Astrocyte (in vitro differentiated cells and primary cell): ENCODE measurements around the gene PAPLN. TPM values are rescaled to one million over a fixed set of nuclear protein-coding genes. Genes with fewer than 3 reads are reported as not detected.

Source experiments
- DNase-seq: peaks from one replicate; pipeline ENCODE4 v3.0.0-alpha.2; 2010; ENCODE audit warnings: low read depth
- FAIRE-seq: peaks from 2 replicates; lab custom pipeline; 2011; peaks lifted over from hg19 to GRCh38; lab: Jason Lieb, UNC
- H2AFZ ChIP-seq: 2 replicates; pipeline ENCODE4 v1.6.0; 2012; ENCODE audit warnings: low read depth, low read length, inconsistent platforms
- H3K27ac ChIP-seq: 2 replicates; pipeline ENCODE4 v1.5.1; 2011; ENCODE audit warnings: low read depth, low read length, inconsistent platforms
- H3K27me3 ChIP-seq: 2 replicates; pipeline ENCODE4 v1.6.0; 2011; ENCODE audit warnings: low read length, inconsistent platforms; ENCODE audit not compliant: insufficient read depth
- H3K36me3 ChIP-seq: 2 replicates; pipeline ENCODE4 v1.5.1; 2011; ENCODE audit warnings: low read length, inconsistent platforms; ENCODE audit not compliant: insufficient read depth
- H3K4me1 ChIP-seq: 2 replicates; pipeline ENCODE4 v1.5.1; 2011; ENCODE audit warnings: low read length, inconsistent platforms; ENCODE audit not compliant: insufficient read depth
- H3K4me2 ChIP-seq: 2 replicates; pipeline ENCODE4 v1.6.0; 2012; ENCODE audit warnings: low read length, inconsistent platforms
- H3K4me3 ChIP-seq: 2 replicates; pipeline ENCODE4 v1.5.1; 2011; ENCODE audit warnings: low read depth, mild to moderate bottlenecking, low read length, inconsistent platforms; ENCODE audit not compliant: insufficient read depth
- H3K79me2 ChIP-seq: 2 replicates; pipeline ENCODE4 v1.6.0; 2012; ENCODE audit warnings: mild to moderate bottlenecking, low read length, inconsistent platforms; ENCODE audit not compliant: insufficient read depth
- H3K9ac ChIP-seq: 2 replicates; pipeline ENCODE4 v1.6.0; 2012; ENCODE audit warnings: mild to moderate bottlenecking, low read length, inconsistent platforms
- H3K9me3 ChIP-seq: 2 replicates; pipeline ENCODE4 v1.5.1; 2012; ENCODE audit warnings: low read depth, mild to moderate bottlenecking, low read length, inconsistent platforms; ENCODE audit not compliant: insufficient read depth
- H4K20me1 ChIP-seq: 2 replicates; pipeline ENCODE4 v1.6.0; 2012; ENCODE audit warnings: low read length, inconsistent platforms; ENCODE audit not compliant: insufficient read depth
- H3K27ac Mint-ChIP-seq: one replicate; pipeline ENCODE4 v1.8.0; 2021; ENCODE audit warnings: mild to moderate bottlenecking, mixed read lengths; ENCODE audit not compliant: unreplicated experiment
- H3K27me3 Mint-ChIP-seq: one replicate; pipeline ENCODE4 v1.8.0; 2021; ENCODE audit warnings: low read depth, mixed read lengths; ENCODE audit not compliant: unreplicated experiment
- H3K36me3 Mint-ChIP-seq: one replicate; pipeline ENCODE4 v1.8.0; 2021; ENCODE audit warnings: low read depth, mixed read lengths; ENCODE audit not compliant: unreplicated experiment
- H3K4me1 Mint-ChIP-seq: one replicate; pipeline ENCODE4 v1.8.0; 2021; ENCODE audit warnings: low read depth, mixed read lengths; ENCODE audit not compliant: unreplicated experiment
- H3K4me3 Mint-ChIP-seq: one replicate; pipeline ENCODE4 v1.8.0; 2021; ENCODE audit warnings: mild to moderate bottlenecking, moderate library complexity, mixed read lengths; ENCODE audit not compliant: unreplicated experiment
- H3K9me3 Mint-ChIP-seq: one replicate; pipeline ENCODE4 v1.8.0; 2021; ENCODE audit warnings: mild to moderate bottlenecking, mixed read lengths; ENCODE audit not compliant: unreplicated experiment
- EZH2 ChIP-seq: IDR thresholded peaks from 2 replicates; pipeline ENCODE4 v1.6.1; 2012; ENCODE audit warnings: mild to moderate bottlenecking, low read length, inconsistent platforms; ENCODE audit not compliant: insufficient read depth
- total RNA-seq: library from RNA; stranded (reverse); gene quantifications from 2 replicates; pipeline ENCODE4 v1.2.1, GENCODE V29; 2021
- TF ChIP-seq, protein P1 (sequence below): IDR thresholded peaks from 2 replicates; pipeline ENCODE4 v1.5.1; 2011; ENCODE audit warnings: low read depth, mild to moderate bottlenecking, inconsistent platforms, low read length, moderate library complexity; ENCODE audit not compliant: insufficient read depth

The PAPLN gene
- total RNA-seq, 1 donor from 2014 or later = 5.0 TPM

DNA sequence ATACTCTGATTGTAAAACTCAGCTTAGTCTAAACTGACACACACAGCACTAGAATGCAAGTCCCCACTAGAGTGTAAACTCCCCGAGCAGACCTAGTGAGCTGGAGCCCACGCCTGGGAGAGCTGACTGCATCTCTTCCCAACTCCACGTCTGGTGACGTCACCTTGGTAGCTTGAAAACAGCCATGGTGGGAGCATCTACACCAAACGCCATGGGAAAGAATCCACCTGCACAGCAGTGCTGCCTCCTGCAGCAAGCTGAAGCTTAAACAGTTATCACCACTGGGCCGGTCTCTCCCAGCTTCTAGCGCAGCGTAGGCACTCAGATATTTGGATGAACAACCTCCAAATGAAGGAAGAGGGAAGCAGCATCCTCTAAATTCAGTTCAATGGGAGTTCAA is 4.3 kb upstream of the PAPLN start:
- Mint-ChIP-seq H3K27me3 (peaks cover 17% of the 10 kb centered on the region), H3K27ac (no peak overlapping the region), H3K4me1 (peaks cover 37% of the 10 kb centered on the region), H3K36me3 (no peaks in the 10 kb centered on the region), H3K4me3 (no peak overlapping the region), H3K9me3 (no peaks in the 10 kb centered on the region)
- TF ChIP-seq EZH2 = no peak
- TF ChIP-seq, protein P1, sequence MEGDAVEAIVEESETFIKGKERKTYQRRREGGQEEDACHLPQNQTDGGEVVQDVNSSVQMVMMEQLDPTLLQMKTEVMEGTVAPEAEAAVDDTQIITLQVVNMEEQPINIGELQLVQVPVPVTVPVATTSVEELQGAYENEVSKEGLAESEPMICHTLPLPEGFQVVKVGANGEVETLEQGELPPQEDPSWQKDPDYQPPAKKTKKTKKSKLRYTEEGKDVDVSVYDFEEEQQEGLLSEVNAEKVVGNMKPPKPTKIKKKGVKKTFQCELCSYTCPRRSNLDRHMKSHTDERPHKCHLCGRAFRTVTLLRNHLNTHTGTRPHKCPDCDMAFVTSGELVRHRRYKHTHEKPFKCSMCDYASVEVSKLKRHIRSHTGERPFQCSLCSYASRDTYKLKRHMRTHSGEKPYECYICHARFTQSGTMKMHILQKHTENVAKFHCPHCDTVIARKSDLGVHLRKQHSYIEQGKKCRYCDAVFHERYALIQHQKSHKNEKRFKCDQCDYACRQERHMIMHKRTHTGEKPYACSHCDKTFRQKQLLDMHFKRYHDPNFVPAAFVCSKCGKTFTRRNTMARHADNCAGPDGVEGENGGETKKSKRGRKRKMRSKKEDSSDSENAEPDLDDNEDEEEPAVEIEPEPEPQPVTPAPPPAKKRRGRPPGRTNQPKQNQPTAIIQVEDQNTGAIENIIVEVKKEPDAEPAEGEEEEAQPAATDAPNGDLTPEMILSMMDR = no peak
- peaks cover 16% of the 10 kb centered on the region for H3K4me1 ChIP-seq
- H2AFZ ChIP-seq = no peak overlapping the region
- DNase-seq (no peak), FAIRE-seq (no peak)
- peaks cover 41% of the 10 kb centered on the region for H3K27me3 ChIP-seq
- H3K4me2 ChIP-seq = no peak overlapping the region
- H3K4me3 ChIP-seq = no peak overlapping the region
- H3K27ac ChIP-seq = no peak overlapping the region
- H3K79me2 ChIP-seq = no peaks in the 10 kb centered on the region
- no peak overlapping the region for H3K9ac ChIP-seq
- H3K36me3 ChIP-seq = no peaks in the 10 kb centered on the region
- peaks cover 4% of the 10 kb centered on the region for H4K20me1 ChIP-seq
- no peaks in the 10 kb centered on the region for H3K9me3 ChIP-seq

- peaks cover 34% of the 10 kb centered on the region for H3K4me1 Mint-ChIP-seq
- H3K27me3 Mint-ChIP-seq = peaks cover 17% of the 10 kb centered on the region
- no peak for FAIRE-seq
Observed at GRCh38 chr14:73233564-73233963, 3.7 kb upstream of the PAPLN start.

DNA sequence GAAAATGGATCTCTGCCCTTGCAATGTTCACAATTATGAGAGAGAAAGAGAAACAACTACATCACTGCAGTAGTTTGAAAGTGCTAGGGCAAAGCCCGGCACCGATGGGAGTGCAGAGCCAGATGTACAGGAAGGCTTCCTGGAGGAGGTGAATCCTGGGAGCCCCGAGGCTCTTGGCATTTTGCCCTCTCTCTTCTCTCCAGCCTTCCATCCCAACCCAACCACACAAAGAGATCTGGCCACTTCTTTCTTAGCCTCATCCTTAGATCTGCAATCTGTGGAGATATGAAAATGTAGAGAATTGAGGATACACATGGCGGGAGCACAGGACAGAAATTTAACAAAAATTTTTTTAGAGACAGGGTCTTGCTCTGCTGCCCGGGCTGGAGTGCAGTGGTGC is 3.3 kb upstream of the PAPLN start:
- H3K9me3 ChIP-seq = no peaks in the 10 kb centered on the region
- H2AFZ ChIP-seq = no peak overlapping the region
- H3K79me2 ChIP-seq = no peaks in the 10 kb centered on the region
- Mint-ChIP-seq H3K9me3 (no peaks in the 10 kb centered on the region), H3K27ac (no peak overlapping the region), H3K4me1 (peaks cover 37% of the 10 kb centered on the region), H3K4me3 (no peak overlapping the region), H3K27me3 (peaks cover 17% of the 10 kb centered on the region), H3K36me3 (no peaks in the 10 kb centered on the region)
- peaks cover 7% of the 10 kb centered on the region for H4K20me1 ChIP-seq
- H3K9ac ChIP-seq = no peak overlapping the region
- TF ChIP-seq, protein P1 = no peak
- TF ChIP-seq EZH2 = no peak
- H3K27me3 ChIP-seq = peaks cover 41% of the 10 kb centered on the region
- no peak overlapping the region for H3K4me3 ChIP-seq
- FAIRE-seq = no peak
- H3K4me2 ChIP-seq = no peak overlapping the region
- no peak for DNase-seq
- peaks cover 16% of the 10 kb centered on the region for H3K4me1 ChIP-seq
- no peak overlapping the region for H3K27ac ChIP-seq
- H3K36me3 ChIP-seq = no peaks in the 10 kb centered on the region

More at GRCh38 chr14:73233564-73233963, 3.7 kb upstream of the PAPLN start:
- Mint-ChIP-seq H3K4me3 (no peak overlapping the region), H3K36me3 (no peaks in the 10 kb centered on the region), H3K27ac (no peak overlapping the region), H3K9me3 (no peaks in the 10 kb centered on the region)
- TF ChIP-seq EZH2 = no peak
- TF ChIP-seq, protein P1 = no peak
- Histone ChIP-seq H4K20me1 (peaks cover 4% of the 10 kb centered on the region), H3K4me3 (no peak overlapping the region), H3K27ac (no peak overlapping the region), H3K9me3 (no peaks in the 10 kb centered on the region), H3K9ac (no peak overlapping the region), H2AFZ (no peak overlapping the region), H3K27me3 (peaks cover 41% of the 10 kb centered on the region), H3K79me2 (no peaks in the 10 kb centered on the region), H3K4me2 (no peak overlapping the region), H3K36me3 (no peaks in the 10 kb centered on the region), H3K4me1 (peaks cover 16% of the 10 kb centered on the region)
- DNase-seq = no peak
